GM23338 (cell line): ENCODE results near the gene TSHB.
"Not testable (repeated sequence)": the region's sequence is repeated elsewhere in the genome, so short reads cannot be mapped to it uniquely, and the experiment has no call there.

Source experiments
- CTCF ChIP-seq, 2 experiments: fragments of 200-600 bp in 1 of 2; sonication (generic) in 1 of 2; conservative IDR thresholded peaks; 2 replicates each; pipeline versions ENCODE4 v1.5.1 to v1.6.1; 2016 to 2017; ENCODE audit warnings: antibody characterized with exemption in 2 of 2, low read depth in 2 of 2, mild to moderate bottlenecking in 2 of 2, moderate library complexity in 1 of 2
- EZH2 ChIP-seq: fragments of 200-600 bp; sonication (generic); IDR thresholded peaks from one replicate; pipeline ENCODE4 v1.8.0; 2017; ENCODE audit warnings: antibody characterized with exemption, mild to moderate bottlenecking, low read depth; ENCODE audit not compliant: unreplicated experiment
- EZH2phosphoT487 ChIP-seq: fragments of 200-600 bp; sonication (generic); IDR thresholded peaks from one replicate; pipeline ENCODE4 v1.8.1; 2018; ENCODE audit warnings: antibody characterized with exemption; ENCODE audit not compliant: unreplicated experiment
- NANOG ChIP-seq: IDR thresholded peaks from 2 replicates; pipeline ENCODE4 v1.6.1; 2016; ENCODE audit warnings: antibody characterized with exemption, borderline replicate concordance
- POLR2AphosphoS5 ChIP-seq: IDR thresholded peaks from 2 replicates; pipeline ENCODE4 v1.6.1; 2016; ENCODE audit warnings: antibody characterized with exemption, low read depth

- not testable (repeated sequence) for TF ChIP-seq CTCF (conservative IDR thresholded peaks at IDR 0.05; ENCODE audit: low read depth in 2 of 2); EZH2phosphoT487; POLR2AphosphoS5; EZH2; NANOG
Measured at GRCh38 chr1:115019549-115019948, 10.1 kb upstream of the TSHB start.
